ENCODE data around the gene E2F8. TPM values are rescaled to one million over a fixed set of nuclear protein-coding genes. Genes with fewer than 3 reads are reported as not detected.

E2F8 gene
- polyA plus RNA-seq, 2 donors, result 3.1 to 3.9 TPM

- H3K4me1 ChIP-seq (ENCODE audit: control insufficient read depth in 2 of 2, insufficient read depth in 2 of 2, low read length in 1 of 2), result no peaks in the 10 kb centered on the region
- H3K27me3 ChIP-seq (ENCODE audit: control insufficient read depth in 1 of 2, insufficient read depth in 2 of 2, low read length in 2 of 2), result no peaks in the 10 kb centered on the region
- no peak overlapping the region for H3K27ac ChIP-seq (ENCODE audit: low read depth in 2 of 2, low read length in 1 of 2)
- H3K36me3 ChIP-seq (ENCODE audit: control insufficient read depth in 2 of 2, insufficient read depth in 2 of 2, low read length in 1 of 2), result no peaks in the 10 kb centered on the region
- WGBS, 2 donors, result 76 to 79% methylated on average over 3 of the region's 3 CpGs
- H3K9me3 ChIP-seq (ENCODE audit: control insufficient read depth in 2 of 2, insufficient read depth in 1 of 2, low read depth in 1 of 2, low read length in 1 of 2), result no peaks in the 10 kb centered on the region
- no peak overlapping the region for H3K4me3 ChIP-seq (ENCODE audit: low read depth in 1 of 2, low read length in 2 of 2)
These were observed 13.1 kb upstream of the E2F8 start for GRCh38 chr11:19253817-19254216.

GRCh38 chr11:19253153-19253745 lies 12.5 kb upstream of the E2F8 start:
- Histone ChIP-seq H3K27ac (ENCODE audit: low read depth in 2 of 2, low read length in 1 of 2) (no peak overlapping the region), H3K4me1 (ENCODE audit: control insufficient read depth in 2 of 2, insufficient read depth in 2 of 2, low read length in 1 of 2) (no peaks in the 10 kb centered on the region), H3K4me3 (ENCODE audit: low read depth in 1 of 2, low read length in 2 of 2) (no peak overlapping the region), H3K36me3 (ENCODE audit: control insufficient read depth in 2 of 2, insufficient read depth in 2 of 2, low read length in 1 of 2) (no peaks in the 10 kb centered on the region), H3K9me3 (ENCODE audit: control insufficient read depth in 2 of 2, insufficient read depth in 1 of 2, low read depth in 1 of 2, low read length in 1 of 2) (no peaks in the 10 kb centered on the region), H3K27me3 (ENCODE audit: control insufficient read depth in 1 of 2, insufficient read depth in 2 of 2, low read length in 2 of 2) (no peaks in the 10 kb centered on the region)
- 70 to 73% methylated on average over 7 of the region's 7 CpGs for WGBS, 2 donors

GRCh38 chr11:19252394-19253152 lies 11.8 kb upstream of the E2F8 start:
- 45 to 50% methylated on average over 8 of the region's 8 CpGs for WGBS, 2 donors
- H3K9me3 ChIP-seq (ENCODE audit: control insufficient read depth in 2 of 2, insufficient read depth in 1 of 2, low read depth in 1 of 2, low read length in 1 of 2), result no peaks in the 10 kb centered on the region
- no peaks in the 10 kb centered on the region for H3K27me3 ChIP-seq (ENCODE audit: control insufficient read depth in 1 of 2, insufficient read depth in 2 of 2, low read length in 2 of 2)
- no peak overlapping the region for H3K27ac ChIP-seq (ENCODE audit: low read depth in 2 of 2, low read length in 1 of 2)
- no peaks in the 10 kb centered on the region for H3K36me3 ChIP-seq (ENCODE audit: control insufficient read depth in 2 of 2, insufficient read depth in 2 of 2, low read length in 1 of 2)
- no peak overlapping the region for H3K4me3 ChIP-seq (ENCODE audit: low read depth in 1 of 2, low read length in 2 of 2)
- H3K4me1 ChIP-seq (ENCODE audit: control insufficient read depth in 2 of 2, insufficient read depth in 2 of 2, low read length in 1 of 2), result no peaks in the 10 kb centered on the region

GRCh38 chr11:19251577-19251976 lies 10.8 kb upstream of the E2F8 start:
- H3K4me3 ChIP-seq (ENCODE audit: low read depth in 1 of 2, low read length in 2 of 2), result no peak overlapping the region
- no peaks in the 10 kb centered on the region for H3K27me3 ChIP-seq (ENCODE audit: control insufficient read depth in 1 of 2, insufficient read depth in 2 of 2, low read length in 2 of 2)
- no peaks in the 10 kb centered on the region for H3K9me3 ChIP-seq (ENCODE audit: control insufficient read depth in 2 of 2, insufficient read depth in 1 of 2, low read depth in 1 of 2, low read length in 1 of 2)
- no peaks in the 10 kb centered on the region for H3K36me3 ChIP-seq (ENCODE audit: control insufficient read depth in 2 of 2, insufficient read depth in 2 of 2, low read length in 1 of 2)
- H3K27ac ChIP-seq (ENCODE audit: low read depth in 2 of 2, low read length in 1 of 2), result no peak overlapping the region
- no peaks in the 10 kb centered on the region for H3K4me1 ChIP-seq (ENCODE audit: control insufficient read depth in 2 of 2, insufficient read depth in 2 of 2, low read length in 1 of 2)

GRCh38 chr11:19246816-19247215 lies 6.1 kb upstream of the E2F8 start:
- H3K27ac ChIP-seq (ENCODE audit: low read depth in 2 of 2, low read length in 1 of 2), result no peak overlapping the region
- H3K9me3 ChIP-seq (ENCODE audit: control insufficient read depth in 2 of 2, insufficient read depth in 1 of 2, low read depth in 1 of 2, low read length in 1 of 2), result no peaks in the 10 kb centered on the region
- H3K36me3 ChIP-seq (ENCODE audit: control insufficient read depth in 2 of 2, insufficient read depth in 2 of 2, low read length in 1 of 2), result no peaks in the 10 kb centered on the region
- H3K27me3 ChIP-seq (ENCODE audit: control insufficient read depth in 1 of 2, insufficient read depth in 2 of 2, low read length in 2 of 2), result no peaks in the 10 kb centered on the region
- H3K4me3 ChIP-seq (ENCODE audit: low read depth in 1 of 2, low read length in 2 of 2), result no peak overlapping the region
- H3K4me1 ChIP-seq (ENCODE audit: control insufficient read depth in 2 of 2, insufficient read depth in 2 of 2, low read length in 1 of 2), result peaks cover 0 to 10% of the 10 kb centered on the region in 2 donors
- WGBS, 2 donors, result 94 to 96% methylated on average over 1 of the region's 1 CpG

GRCh38 chr11:19245351-19245750 lies 4.6 kb upstream of the E2F8 start:
- peaks cover 0 to 3% of the 10 kb centered on the region in 2 donors for H3K27me3 ChIP-seq (ENCODE audit: control insufficient read depth in 1 of 2, insufficient read depth in 2 of 2, low read length in 2 of 2)
- no peaks in the 10 kb centered on the region for H3K36me3 ChIP-seq (ENCODE audit: control insufficient read depth in 2 of 2, insufficient read depth in 2 of 2, low read length in 1 of 2)
- peaks cover 0 to 10% of the 10 kb centered on the region in 2 donors for H3K4me1 ChIP-seq (ENCODE audit: control insufficient read depth in 2 of 2, insufficient read depth in 2 of 2, low read length in 1 of 2)
- 81 to 84% methylated on average over 5 of the region's 5 CpGs for WGBS, 2 donors
- no peaks in the 10 kb centered on the region for H3K9me3 ChIP-seq (ENCODE audit: control insufficient read depth in 2 of 2, insufficient read depth in 1 of 2, low read depth in 1 of 2, low read length in 1 of 2)
- no peak overlapping the region for H3K4me3 ChIP-seq (ENCODE audit: low read depth in 1 of 2, low read length in 2 of 2)
- peak overlapping the region in 1 of 2 donors; percentile 81 for H3K27ac ChIP-seq (ENCODE audit: low read depth in 2 of 2, low read length in 1 of 2)

- Histone ChIP-seq H3K27me3 (ENCODE audit: control insufficient read depth in 1 of 2, insufficient read depth in 2 of 2, low read length in 2 of 2) (peaks cover 0 to 3% of the 10 kb centered on the region in 2 donors), H3K36me3 (ENCODE audit: control insufficient read depth in 2 of 2, insufficient read depth in 2 of 2, low read length in 1 of 2) (no peaks in the 10 kb centered on the region), H3K27ac (ENCODE audit: low read depth in 2 of 2, low read length in 1 of 2) (peak overlapping the region; percentile 81 to 95), H3K9me3 (ENCODE audit: control insufficient read depth in 2 of 2, insufficient read depth in 1 of 2, low read depth in 1 of 2, low read length in 1 of 2) (no peaks in the 10 kb centered on the region), H3K4me3 (ENCODE audit: low read depth in 1 of 2, low read length in 2 of 2) (no peak overlapping the region), H3K4me1 (ENCODE audit: control insufficient read depth in 2 of 2, insufficient read depth in 2 of 2, low read length in 1 of 2) (peaks cover 0 to 10% of the 10 kb centered on the region in 2 donors)
- WGBS, 2 donors, result 48 to 63% methylated on average over 2 of the region's 2 CpGs
These were observed 3.9 kb upstream of the E2F8 start for GRCh38 chr11:19244621-19245020.

GRCh38 chr11:19244084-19244483 lies 3.3 kb upstream of the E2F8 start:
- Histone ChIP-seq H3K4me3 (ENCODE audit: low read depth in 1 of 2, low read length in 2 of 2) (no peak overlapping the region), H3K27me3 (ENCODE audit: control insufficient read depth in 1 of 2, insufficient read depth in 2 of 2, low read length in 2 of 2) (peaks cover 0 to 3% of the 10 kb centered on the region in 2 donors), H3K4me1 (ENCODE audit: control insufficient read depth in 2 of 2, insufficient read depth in 2 of 2, low read length in 1 of 2) (peaks cover 0 to 10% of the 10 kb centered on the region in 2 donors), H3K36me3 (ENCODE audit: control insufficient read depth in 2 of 2, insufficient read depth in 2 of 2, low read length in 1 of 2) (no peaks in the 10 kb centered on the region), H3K27ac (ENCODE audit: low read depth in 2 of 2, low read length in 1 of 2) (peak overlapping the region; percentile 81 to 95), H3K9me3 (ENCODE audit: control insufficient read depth in 2 of 2, insufficient read depth in 1 of 2, low read depth in 1 of 2, low read length in 1 of 2) (no peaks in the 10 kb centered on the region)
- WGBS, 2 donors, result 38 to 45% methylated on average over 6 of the region's 6 CpGs

- peaks cover 0 to 10% of the 10 kb centered on the region in 2 donors for H3K4me1 ChIP-seq (ENCODE audit: control insufficient read depth in 2 of 2, insufficient read depth in 2 of 2, low read length in 1 of 2)
- no peak overlapping the region for H3K4me3 ChIP-seq (ENCODE audit: low read depth in 1 of 2, low read length in 2 of 2)
- H3K9me3 ChIP-seq (ENCODE audit: control insufficient read depth in 2 of 2, insufficient read depth in 1 of 2, low read depth in 1 of 2, low read length in 1 of 2), result no peaks in the 10 kb centered on the region
- H3K27me3 ChIP-seq (ENCODE audit: control insufficient read depth in 1 of 2, insufficient read depth in 2 of 2, low read length in 2 of 2), result peaks cover 0 to 3% of the 10 kb centered on the region in 2 donors
- no peaks in the 10 kb centered on the region for H3K36me3 ChIP-seq (ENCODE audit: control insufficient read depth in 2 of 2, insufficient read depth in 2 of 2, low read length in 1 of 2)
- peak overlapping the region; percentile 69 to 83 for H3K27ac ChIP-seq (ENCODE audit: low read depth in 2 of 2, low read length in 1 of 2)
These were observed 2.9 kb upstream of the E2F8 start for GRCh38 chr11:19243613-19244012.

- H3K27me3 ChIP-seq (ENCODE audit: control insufficient read depth in 1 of 2, insufficient read depth in 2 of 2, low read length in 2 of 2), result peaks cover 0 to 3% of the 10 kb centered on the region in 2 donors
These were observed 2.4 kb upstream of the E2F8 start for GRCh38 chr11:19243143-19243542.

More at GRCh38 chr11:19243143-19243542, 2.4 kb upstream of the E2F8 start:
- H3K4me1 ChIP-seq (ENCODE audit: control insufficient read depth in 2 of 2, insufficient read depth in 2 of 2, low read length in 1 of 2), result peaks cover 0 to 10% of the 10 kb centered on the region in 2 donors
- no peak overlapping the region for H3K4me3 ChIP-seq (ENCODE audit: low read depth in 1 of 2, low read length in 2 of 2)
- peak overlapping the region; percentile 69 to 83 for H3K27ac ChIP-seq (ENCODE audit: low read depth in 2 of 2, low read length in 1 of 2)
- 61 to 66% methylated on average over 5 of the region's 5 CpGs for WGBS, 2 donors
- H3K36me3 ChIP-seq (ENCODE audit: control insufficient read depth in 2 of 2, insufficient read depth in 2 of 2, low read length in 1 of 2), result no peaks in the 10 kb centered on the region
- no peaks in the 10 kb centered on the region for H3K9me3 ChIP-seq (ENCODE audit: control insufficient read depth in 2 of 2, insufficient read depth in 1 of 2, low read depth in 1 of 2, low read length in 1 of 2)

Measured in esophagus (tissue), 2 donors.